GM21423 (cell line): Measurements from ENCODE around the gene TTC38.
A peak's percentile ranks its signal among the peaks of the same experiment; 100 is the strongest.
"Not testable (repeated sequence)": the region's sequence is repeated elsewhere in the genome, so short reads cannot be mapped to it uniquely, and the experiment has no call there.

Experiments used
- ATAC-seq: cut with Tn5 transposase; IDR thresholded peaks from one replicate; pipeline ENCODE4 v1.9.1; 2021; ENCODE audit warnings: mild to moderate bottlenecking, moderate library complexity; ENCODE audit not compliant: unreplicated experiment

The TTC38 gene

DNA sequence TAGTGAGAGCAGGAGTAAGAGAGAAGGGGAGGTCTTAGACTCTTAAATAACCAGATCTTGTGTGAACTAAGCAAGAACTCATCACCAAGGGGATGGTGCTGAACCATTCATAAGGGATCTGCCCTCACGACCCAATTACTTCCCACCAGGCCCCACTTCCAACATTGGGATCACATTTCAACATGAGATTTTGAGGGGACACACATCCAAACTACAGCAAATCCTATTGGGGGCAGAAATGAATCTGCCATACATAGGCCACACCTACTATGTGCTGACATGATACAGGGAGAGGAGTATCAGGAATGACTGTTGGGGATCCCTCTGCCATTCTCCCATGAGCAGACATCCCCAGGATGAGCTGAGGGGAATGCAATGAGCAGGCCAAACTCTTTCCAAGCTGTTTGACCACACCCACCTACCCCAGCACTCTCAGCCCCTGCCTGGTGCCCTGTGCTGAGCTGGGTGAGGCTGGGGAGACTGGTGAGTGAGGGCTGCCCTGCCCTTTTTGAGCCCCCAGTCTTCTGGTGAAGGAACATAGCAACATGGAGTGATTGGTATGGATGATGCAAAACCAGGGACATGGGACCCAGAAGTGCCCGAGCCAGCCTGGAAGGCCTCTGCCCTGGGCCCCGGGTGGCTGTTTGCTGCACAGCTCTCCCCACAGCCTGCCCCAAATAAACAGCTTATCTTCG is 27.6 kb downstream of the TTC38 start:
- no peak for ATAC-seq

GRCh38 chr22:46296257-46297150 is 28.7 kb downstream of the TTC38 start, which contains the start of gene GTSE1:
Gene GTSE1, plus strand, starts transcription at chr22:46296870. Its CDS starts 531 bp downstream, at chr22:46297401.
- peak; percentile 91 for ATAC-seq

DNA sequence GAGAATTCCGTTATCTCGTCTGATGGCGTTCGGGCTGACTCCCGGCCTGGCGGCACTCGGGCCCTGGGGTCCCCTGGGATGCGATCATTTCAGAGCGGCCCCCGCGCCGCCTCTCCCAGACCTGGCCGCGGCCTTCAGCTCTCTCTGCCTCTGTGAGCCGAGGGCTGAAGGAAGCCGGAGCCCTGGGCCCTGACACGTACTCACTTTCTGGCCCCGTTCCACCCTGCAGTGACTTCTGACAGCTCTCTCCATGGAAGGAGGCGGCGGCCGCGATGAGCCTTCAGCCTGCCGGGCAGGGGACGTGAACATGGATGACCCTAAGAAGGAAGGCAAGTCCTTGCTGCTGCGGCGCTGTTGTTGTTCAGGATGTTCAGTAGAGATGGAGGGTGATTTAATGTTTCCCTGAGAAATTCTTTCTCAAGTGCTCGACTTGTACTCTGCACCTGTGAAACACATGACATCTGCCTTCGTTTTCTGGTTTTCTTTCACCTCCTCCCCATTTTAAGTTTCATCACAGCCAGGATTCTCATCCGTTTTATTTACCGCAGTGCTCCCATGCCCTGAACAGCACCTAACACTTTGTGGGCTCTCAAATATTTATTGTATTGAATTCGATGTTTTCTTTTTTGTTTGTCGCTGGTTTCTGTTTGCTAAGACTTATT is 29.5 kb downstream of the TTC38 start:
- ATAC-seq = peak; percentile 16

- no peak for ATAC-seq
These were observed 31.3 kb downstream of the TTC38 start for GRCh38 chr22:46299101-46299500.

DNA sequence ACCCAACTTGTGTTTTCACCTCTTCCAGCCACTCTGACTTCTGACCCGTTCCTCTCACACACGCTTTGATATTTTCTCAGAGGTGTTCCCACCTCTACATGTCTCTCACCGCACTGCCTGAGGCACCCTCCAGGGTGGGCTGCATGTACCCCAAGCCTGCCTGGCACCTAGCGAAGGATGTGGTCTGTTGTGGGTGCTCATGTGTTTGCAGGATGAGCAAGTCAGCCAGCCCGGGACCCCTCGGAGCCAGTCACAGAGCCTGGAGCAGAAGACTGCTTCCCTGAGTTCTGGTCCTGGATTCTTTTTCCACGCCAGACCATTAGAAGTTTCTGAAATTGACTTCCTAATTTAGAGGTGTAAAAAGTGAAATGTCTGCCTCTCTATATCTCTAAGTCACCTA is 32.7 kb downstream of the TTC38 start:
- no peak for ATAC-seq

DNA sequence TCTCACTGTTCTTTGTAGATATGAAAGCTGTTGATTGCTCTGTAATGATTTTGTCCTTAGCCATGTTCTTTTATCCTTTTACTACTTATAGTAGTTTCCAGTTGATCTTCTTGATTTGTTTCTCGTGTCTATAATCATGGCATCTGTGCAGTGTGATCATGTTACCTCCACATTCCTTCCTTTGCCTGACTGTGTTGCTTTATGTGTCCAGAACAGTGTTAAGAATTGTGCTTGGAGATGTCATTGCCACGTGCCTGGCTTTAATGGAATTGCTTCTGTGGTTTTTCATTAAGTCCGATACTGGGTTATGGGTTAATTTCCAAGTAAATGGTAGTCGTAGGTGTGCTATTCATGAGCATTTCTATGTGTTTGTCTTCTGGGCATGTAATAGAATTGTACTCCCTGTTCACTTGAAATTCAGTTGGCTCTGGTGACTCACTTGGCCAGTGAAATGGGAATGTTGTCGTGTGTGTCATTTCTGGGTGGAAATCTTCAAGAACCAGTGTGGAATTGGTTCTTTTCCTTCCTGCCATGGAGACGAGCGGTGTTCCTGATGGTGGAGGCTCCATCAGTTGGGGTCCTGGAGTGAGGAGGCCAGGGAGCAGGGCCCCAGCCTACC is 35.6 kb downstream of the TTC38 start:
- ATAC-seq = no peak

DNA sequence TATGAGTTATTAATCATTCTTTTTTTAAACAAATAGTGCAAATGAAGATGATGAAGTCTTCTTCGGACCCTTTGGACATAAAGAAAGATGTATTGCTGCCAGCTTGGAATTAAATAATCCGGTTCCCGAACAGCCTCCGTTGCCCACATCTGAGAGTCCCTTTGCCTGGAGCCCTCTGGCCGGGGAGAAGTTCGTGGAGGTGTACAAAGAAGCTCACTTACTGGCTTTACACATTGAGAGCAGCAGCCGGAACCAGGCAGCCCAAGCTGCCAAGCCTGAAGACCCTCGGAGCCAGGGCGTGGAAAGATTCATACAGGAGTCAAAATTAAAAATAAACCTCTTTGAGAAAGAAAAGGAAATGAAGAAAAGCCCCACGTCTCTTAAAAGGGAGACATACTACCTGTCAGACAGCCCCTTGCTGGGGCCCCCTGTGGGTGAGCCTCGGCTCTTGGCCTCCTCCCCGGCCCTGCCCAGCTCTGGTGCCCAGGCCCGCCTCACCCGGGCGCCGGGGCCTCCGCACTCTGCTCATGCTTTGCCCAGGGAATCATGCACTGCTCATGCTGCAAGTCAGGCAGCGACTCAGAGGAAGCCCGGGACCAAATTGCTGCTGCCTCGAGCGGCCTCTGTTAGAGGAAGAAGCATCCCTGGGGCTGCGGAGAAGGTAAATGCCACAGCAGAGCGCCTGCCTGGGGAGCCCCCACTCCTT is 40.6 kb downstream of the TTC38 start:
- no peak for ATAC-seq

DNA sequence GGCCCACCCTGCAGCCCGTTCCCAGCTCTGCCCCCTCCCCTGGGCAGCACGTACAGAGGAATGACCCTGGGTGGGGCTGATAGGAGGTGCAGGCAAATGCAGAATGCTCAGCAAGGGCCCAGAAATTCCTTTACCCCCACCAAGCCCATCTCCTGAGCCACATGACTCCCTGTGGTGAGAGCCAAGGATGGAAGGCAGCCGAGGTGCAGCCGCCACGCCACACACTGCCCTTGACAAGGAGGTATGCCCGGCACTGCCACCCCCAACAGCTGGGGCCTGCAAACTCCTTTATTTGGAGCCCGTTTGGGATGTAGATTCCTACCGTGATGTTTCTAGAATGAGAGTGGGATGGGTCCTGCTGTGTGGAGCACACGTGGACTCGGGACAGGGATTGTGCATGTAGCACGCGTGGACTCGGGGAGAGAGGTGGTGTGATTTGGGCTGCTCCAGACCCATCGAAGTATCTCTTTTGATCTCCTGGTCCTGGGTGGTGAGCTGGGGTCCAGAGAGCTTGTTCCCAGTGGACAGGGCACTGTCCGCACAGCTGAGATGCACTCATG is 41.8 kb downstream of the TTC38 start:
- ATAC-seq = no peak

GRCh38 chr22:46312056-46312455 is 44.2 kb downstream of the TTC38 start:
- ATAC-seq = no peak

- ATAC-seq = not testable (repeated sequence)
These were observed 45.0 kb downstream of the TTC38 start for GRCh38 chr22:46312848-46313247.

DNA sequence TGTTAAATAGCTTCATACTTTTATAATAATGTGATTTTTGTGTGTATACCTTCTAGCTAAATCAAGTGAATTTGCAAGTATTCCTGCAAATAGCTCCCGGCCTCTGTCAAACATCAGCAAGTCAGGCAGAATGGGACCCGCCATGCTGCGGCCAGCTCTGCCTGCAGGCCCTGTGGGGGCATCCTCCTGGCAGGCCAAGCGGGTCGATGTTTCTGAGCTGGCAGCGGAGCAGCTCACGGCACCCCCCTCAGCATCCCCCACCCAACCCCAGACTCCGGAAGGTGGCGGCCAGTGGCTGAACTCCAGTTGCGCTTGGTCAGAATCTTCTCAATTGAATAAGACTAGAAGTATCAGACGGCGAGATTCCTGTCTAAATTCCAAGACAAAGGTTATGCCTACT is 48.2 kb downstream of the TTC38 start:
- ATAC-seq = no peak

DNA sequence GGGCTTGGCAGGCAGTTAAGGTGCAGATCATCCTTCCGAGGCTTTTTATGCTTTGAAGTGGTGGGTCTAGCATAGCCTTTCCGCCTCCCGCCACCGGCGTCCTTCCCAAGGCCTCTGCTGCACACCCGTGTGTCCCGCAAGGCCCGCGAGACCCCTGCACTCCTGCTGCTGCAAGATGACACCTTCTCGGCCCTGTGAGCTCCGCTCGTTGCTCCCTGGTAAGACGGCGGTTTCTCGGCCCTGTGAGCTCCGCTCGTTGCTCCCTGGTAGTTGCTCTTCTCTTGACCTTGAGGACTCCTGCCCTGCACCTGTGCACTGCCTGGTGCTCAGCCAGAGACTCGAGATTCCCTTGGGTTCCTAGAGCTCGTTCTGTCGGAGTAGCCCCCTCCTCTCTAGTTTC is 49.8 kb downstream of the TTC38 start:
- ATAC-seq = no peak

DNA sequence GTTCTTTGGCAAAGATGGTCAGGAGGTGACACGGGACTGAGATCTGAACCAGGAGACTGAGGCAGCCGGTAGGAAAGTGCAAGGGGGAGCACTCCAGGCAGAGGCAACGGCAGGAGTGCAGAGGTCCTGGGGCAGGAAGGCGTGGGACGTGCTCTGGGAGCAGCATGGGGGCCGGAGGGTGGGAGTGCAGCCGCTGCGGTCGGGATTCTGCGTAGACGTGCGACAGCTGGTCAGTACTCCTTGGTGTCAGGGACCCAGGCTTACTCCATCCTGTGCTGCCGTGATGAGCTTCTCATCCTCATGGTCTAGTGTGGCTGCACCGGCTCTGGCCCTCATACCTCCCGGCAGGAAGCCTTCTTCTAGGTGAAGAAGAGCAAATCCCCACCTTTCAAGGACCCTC is 50.8 kb downstream of the TTC38 start:
- ATAC-seq = no peak

DNA sequence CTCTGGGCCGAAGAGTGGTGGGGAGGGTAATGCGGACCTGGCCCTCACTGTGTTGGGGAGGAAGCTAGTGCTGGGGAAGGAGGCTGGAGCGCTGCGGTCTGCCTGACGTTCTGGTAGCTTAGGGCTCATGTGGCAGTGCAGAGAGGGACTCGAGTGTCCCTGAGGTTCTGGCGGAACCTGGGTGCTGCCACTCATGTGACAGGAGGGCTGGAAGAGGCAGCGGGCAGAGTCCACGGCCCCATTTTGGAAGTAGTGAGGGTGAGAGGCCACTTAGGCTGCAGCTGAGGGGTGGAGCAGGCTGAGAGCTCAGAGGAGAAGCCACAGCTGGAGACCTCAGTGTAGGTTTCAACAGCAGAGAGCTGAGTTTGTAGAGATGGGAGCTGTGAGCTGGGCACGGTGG is 51.5 kb downstream of the TTC38 start:
- no peak for ATAC-seq

GRCh38 chr22:46320166-46320710 is 52.4 kb downstream of the TTC38 start:
- ATAC-seq = no peak

DNA sequence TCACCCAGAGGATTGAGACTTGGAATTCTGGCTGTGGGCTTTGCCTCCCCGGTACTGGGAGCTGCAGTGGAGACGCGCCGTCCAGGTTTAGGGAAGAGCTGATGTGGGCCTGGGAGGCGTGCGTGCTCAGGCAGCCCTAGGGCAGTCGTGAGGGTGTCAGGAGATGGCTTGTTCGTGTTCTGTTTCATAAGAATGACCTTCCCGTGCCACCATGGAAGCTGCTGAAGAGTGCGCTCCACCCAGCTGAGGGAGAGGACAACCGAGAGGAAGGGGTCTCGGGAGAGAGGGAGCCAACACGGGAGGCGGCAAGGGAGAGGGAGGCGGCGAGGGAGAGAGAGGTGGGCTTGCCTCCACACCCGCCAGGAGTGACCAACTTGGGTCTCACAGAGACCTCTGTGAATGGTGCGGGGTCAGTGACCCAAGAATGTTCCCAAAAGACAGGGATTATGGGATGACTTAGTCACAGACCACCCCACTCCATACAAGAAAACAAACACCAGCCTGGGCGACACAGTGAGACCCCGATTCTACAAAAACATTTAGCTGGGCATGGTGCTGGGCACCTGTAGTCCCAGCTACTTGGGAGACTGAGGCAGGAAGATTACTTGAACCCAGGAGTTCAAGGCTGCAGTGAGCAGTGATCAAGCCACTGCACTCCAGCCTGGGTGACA is 53.0 kb downstream of the TTC38 start:
- no peak for ATAC-seq

DNA sequence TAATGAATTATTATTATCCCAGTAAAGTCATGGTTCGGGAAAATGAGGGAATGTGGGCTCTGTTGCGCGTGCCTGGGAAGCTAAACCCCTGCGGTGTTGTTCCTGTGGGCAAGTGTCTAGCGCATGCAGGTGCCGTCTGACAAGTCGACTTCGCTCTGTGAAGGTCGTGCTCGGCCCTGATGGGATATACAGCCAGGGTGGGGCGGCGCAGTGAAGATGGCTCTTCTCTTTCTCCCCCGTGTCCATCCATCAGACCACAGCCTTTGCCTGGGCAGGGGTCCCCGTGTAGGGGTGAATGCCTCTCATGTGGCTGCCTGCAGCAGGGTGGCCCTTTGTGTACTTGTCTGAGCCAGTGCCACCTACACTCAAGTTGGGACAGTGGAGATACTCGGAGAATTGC is 54.9 kb downstream of the TTC38 start:
- ATAC-seq = no peak

DNA sequence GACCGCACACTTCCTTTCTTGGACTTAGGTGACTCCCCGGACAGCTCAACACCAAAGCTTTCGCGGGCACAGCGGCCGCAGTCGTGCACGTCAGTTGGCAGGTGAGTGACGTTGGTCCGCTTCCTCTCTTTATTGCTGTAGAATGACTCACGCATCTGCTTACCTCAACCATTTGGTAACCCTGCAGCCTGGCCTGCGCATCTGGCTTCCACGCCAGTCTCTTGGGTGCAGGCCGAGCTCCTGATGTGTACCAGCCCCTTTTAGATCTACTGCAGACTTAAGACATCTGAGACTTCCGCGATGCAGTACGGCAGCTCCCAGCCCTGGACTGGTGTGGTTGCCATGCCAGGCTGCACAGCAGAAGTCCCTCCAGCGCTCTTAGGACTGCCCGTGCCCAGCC is 55.4 kb downstream of the TTC38 start:
- no peak for ATAC-seq

GRCh38 chr22:46326066-46326680 is 58.4 kb downstream of the TTC38 start:
- no peak for ATAC-seq
